SIG-M5 treated with dmso at 0.1 percent for 504 hours (cell line): ENCODE data around the gene MIER2.
"Not testable (repeated sequence)": the region's sequence is repeated elsewhere in the genome, so short reads cannot be mapped to it uniquely, and the experiment has no call there.

Experiments
- DNase-seq: peaks from one replicate; lab custom pipeline; 2025; ENCODE audit not compliant: unreplicated experiment; lab: John Stamatoyannopoulos, UW

MIER2 gene

GRCh38 chr19:344625-345319 lies at the start of gene MIER2:
Gene MIER2, minus strand, starts transcription at chr19:344796. Its CDS starts 14 bp downstream, at chr19:344782.
- peak; percentile 40 for DNase-seq

GRCh38 chr19:393560-393959 lies 49.0 kb upstream of the MIER2 start:
- DNase-seq = not testable (repeated sequence)

- DNase-seq = no peak
These were observed 47.9 kb upstream of the MIER2 start for GRCh38 chr19:392375-392970.

- no peak for DNase-seq
These were observed 47.3 kb upstream of the MIER2 start for GRCh38 chr19:391726-392374.

GRCh38 chr19:391207-391557 lies 46.6 kb upstream of the MIER2 start:
- DNase-seq = no peak

GRCh38 chr19:390386-391206 lies 46.0 kb upstream of the MIER2 start:
- no peak for DNase-seq

- DNase-seq = no peak
These were observed 45.3 kb upstream of the MIER2 start for GRCh38 chr19:389935-390289.

- no peak for DNase-seq
These were observed 44.8 kb upstream of the MIER2 start for GRCh38 chr19:389255-389934.

GRCh38 chr19:388691-389090 lies 44.1 kb upstream of the MIER2 start:
- DNase-seq = no peak

GRCh38 chr19:387777-388176 lies 43.2 kb upstream of the MIER2 start:
- DNase-seq = no peak

- DNase-seq = not testable (repeated sequence)
These were observed 42.2 kb upstream of the MIER2 start for GRCh38 chr19:386632-387301.

- not testable (repeated sequence) for DNase-seq
These were observed 41.6 kb upstream of the MIER2 start for GRCh38 chr19:386189-386588.

GRCh38 chr19:384799-385169 lies 40.2 kb upstream of the MIER2 start:
- DNase-seq = no peak

- DNase-seq = no peak
These were observed 39.6 kb upstream of the MIER2 start for GRCh38 chr19:383922-384798.

- no peak for DNase-seq
These were observed 38.4 kb upstream of the MIER2 start for GRCh38 chr19:383040-383439.

GRCh38 chr19:382578-382977 lies 38.0 kb upstream of the MIER2 start:
- DNase-seq = not testable (repeated sequence)

GRCh38 chr19:381901-382300 lies 37.3 kb upstream of the MIER2 start:
- not testable (repeated sequence) for DNase-seq

GRCh38 chr19:380618-381219 lies 36.1 kb upstream of the MIER2 start:
- DNase-seq = not testable (repeated sequence)

GRCh38 chr19:379796-380195 lies 35.2 kb upstream of the MIER2 start:
- no peak for DNase-seq
